ENCODE data around the gene SPP1.
"Not testable (repeated sequence)": the region's sequence is repeated elsewhere in the genome, so short reads cannot be mapped to it uniquely, and the experiment has no call there.

SPP1 gene

GRCh38 chr4:87995435-87995834 is 19.9 kb downstream of the SPP1 start:
- H3K4me3 Mint-ChIP-seq = no peak overlapping the region
- H3K27ac Mint-ChIP-seq = no peak overlapping the region
- H3K4me1 Mint-ChIP-seq (ENCODE audit: low read depth) = peaks cover 7% of the 10 kb centered on the region
- no peaks in the 10 kb centered on the region for H3K36me3 Mint-ChIP-seq (ENCODE audit: low read depth)
- H3K9me3 Mint-ChIP-seq = no peaks in the 10 kb centered on the region
- H3K27me3 Mint-ChIP-seq (ENCODE audit: low read depth) = peaks cover 29% of the 10 kb centered on the region

GRCh38 chr4:87999191-87999691 is 23.7 kb downstream of the SPP1 start:
- not testable (repeated sequence) for H3K4me1 Mint-ChIP-seq (ENCODE audit: low read depth); H3K36me3 Mint-ChIP-seq (ENCODE audit: low read depth); H3K4me3 Mint-ChIP-seq; H3K27ac Mint-ChIP-seq; H3K9me3 Mint-ChIP-seq
- peaks cover 42% of the 10 kb centered on the region for H3K27me3 Mint-ChIP-seq (ENCODE audit: low read depth)

- peaks cover 5% of the 10 kb centered on the region for H3K4me1 Mint-ChIP-seq (ENCODE audit: low read depth)
- H3K9me3 Mint-ChIP-seq = no peaks in the 10 kb centered on the region
- H3K36me3 Mint-ChIP-seq (ENCODE audit: low read depth) = no peaks in the 10 kb centered on the region
- peaks cover 49% of the 10 kb centered on the region for H3K27me3 Mint-ChIP-seq (ENCODE audit: low read depth)
- H3K4me3 Mint-ChIP-seq = no peak overlapping the region
- no peak overlapping the region for H3K27ac Mint-ChIP-seq
These were observed 26.4 kb downstream of the SPP1 start for GRCh38 chr4:88001871-88002270.

- H3K36me3 Mint-ChIP-seq (ENCODE audit: low read depth) = no peaks in the 10 kb centered on the region
- peaks cover 7% of the 10 kb centered on the region for H3K4me1 Mint-ChIP-seq (ENCODE audit: low read depth)
- H3K4me3 Mint-ChIP-seq = no peak overlapping the region
- no peak overlapping the region for H3K27ac Mint-ChIP-seq
- H3K9me3 Mint-ChIP-seq = no peaks in the 10 kb centered on the region
- peaks cover 47% of the 10 kb centered on the region for H3K27me3 Mint-ChIP-seq (ENCODE audit: low read depth)
These were observed 27.3 kb downstream of the SPP1 start for GRCh38 chr4:88002786-88003185.

GRCh38 chr4:88003261-88003660 is 27.7 kb downstream of the SPP1 start:
- Mint-ChIP-seq H3K4me3 (no peak overlapping the region), H3K27ac (no peak overlapping the region)

GRCh38 chr4:88005076-88005475 is 29.6 kb downstream of the SPP1 start:
- no peak overlapping the region for H3K4me3 Mint-ChIP-seq
- peaks cover 35% of the 10 kb centered on the region for H3K27me3 Mint-ChIP-seq (ENCODE audit: low read depth)
- peaks cover 3% of the 10 kb centered on the region for H3K36me3 Mint-ChIP-seq (ENCODE audit: low read depth)
- no peak overlapping the region for H3K27ac Mint-ChIP-seq
- peaks cover 16% of the 10 kb centered on the region for H3K4me1 Mint-ChIP-seq (ENCODE audit: low read depth)
- no peaks in the 10 kb centered on the region for H3K9me3 Mint-ChIP-seq

More at GRCh38 chr4:88003261-88003660, 27.7 kb downstream of the SPP1 start:
- peaks cover under 1% of the 10 kb centered on the region for H3K36me3 Mint-ChIP-seq (ENCODE audit: low read depth)
- peaks cover 43% of the 10 kb centered on the region for H3K27me3 Mint-ChIP-seq (ENCODE audit: low read depth)
- no peaks in the 10 kb centered on the region for H3K9me3 Mint-ChIP-seq
- H3K4me1 Mint-ChIP-seq (ENCODE audit: low read depth) = peaks cover 7% of the 10 kb centered on the region

GRCh38 chr4:88005946-88006345 is 30.4 kb downstream of the SPP1 start:
- peaks cover 6% of the 10 kb centered on the region for H3K36me3 Mint-ChIP-seq (ENCODE audit: low read depth)
- H3K9me3 Mint-ChIP-seq = no peaks in the 10 kb centered on the region
- no peak overlapping the region for H3K4me3 Mint-ChIP-seq
- peaks cover 23% of the 10 kb centered on the region for H3K4me1 Mint-ChIP-seq (ENCODE audit: low read depth)
- H3K27me3 Mint-ChIP-seq (ENCODE audit: low read depth) = peaks cover 29% of the 10 kb centered on the region
- no peak overlapping the region for H3K27ac Mint-ChIP-seq

- peaks cover 6% of the 10 kb centered on the region for H3K36me3 Mint-ChIP-seq (ENCODE audit: low read depth)
- peak overlapping the region; percentile 78 for H3K4me3 Mint-ChIP-seq
- H3K27me3 Mint-ChIP-seq (ENCODE audit: low read depth) = peaks cover 25% of the 10 kb centered on the region
- H3K4me1 Mint-ChIP-seq (ENCODE audit: low read depth) = peaks cover 23% of the 10 kb centered on the region
- peak overlapping the region; percentile 55 for H3K27ac Mint-ChIP-seq
- H3K9me3 Mint-ChIP-seq = no peaks in the 10 kb centered on the region
These were observed 31.4 kb downstream of the SPP1 start for GRCh38 chr4:88006956-88007303.

GRCh38 chr4:88007304-88008121 is 32.0 kb downstream of the SPP1 start, which contains the start of gene PKD2:
TSS of gene PKD2 (plus strand) at chr4:88007635. CDS start at chr4:88007734, 99 bp downstream.
- Mint-ChIP-seq H3K27me3 (ENCODE audit: low read depth) (peaks cover 20% of the 10 kb centered on the region), H3K27ac (peak within 1 kb of the TSS; percentile 56), H3K4me3 (peak within 1 kb of the TSS; percentile 94)

GRCh38 chr4:88008122-88008742 is 32.7 kb downstream of the SPP1 start:
- H3K27ac Mint-ChIP-seq = peak overlapping the region; percentile 56
- H3K4me3 Mint-ChIP-seq = peak overlapping the region; percentile 94
- peaks cover 20% of the 10 kb centered on the region for H3K27me3 Mint-ChIP-seq (ENCODE audit: low read depth)
- H3K4me1 Mint-ChIP-seq (ENCODE audit: low read depth) = peaks cover 30% of the 10 kb centered on the region
- peaks cover 9% of the 10 kb centered on the region for H3K36me3 Mint-ChIP-seq (ENCODE audit: low read depth)
- H3K9me3 Mint-ChIP-seq = no peaks in the 10 kb centered on the region

More at GRCh38 chr4:88007304-88008121, 32.0 kb downstream of the SPP1 start, which contains the start of gene PKD2:
- Mint-ChIP-seq H3K4me1 (ENCODE audit: low read depth) (peaks cover 23% of the 10 kb centered on the region), H3K36me3 (ENCODE audit: low read depth) (peaks cover 9% of the 10 kb centered on the region), H3K9me3 (no peaks in the 10 kb centered on the region)

- Mint-ChIP-seq H3K4me1 (ENCODE audit: low read depth) (peaks cover 30% of the 10 kb centered on the region), H3K36me3 (ENCODE audit: low read depth) (peaks cover 9% of the 10 kb centered on the region), H3K4me3 (peak overlapping the region; percentile 94), H3K9me3 (no peaks in the 10 kb centered on the region), H3K27me3 (ENCODE audit: low read depth) (peaks cover 20% of the 10 kb centered on the region), H3K27ac (peak overlapping the region; percentile 56)
These were observed 33.2 kb downstream of the SPP1 start for GRCh38 chr4:88008743-88009171.

GRCh38 chr4:88009871-88010270 is 34.4 kb downstream of the SPP1 start:
- Mint-ChIP-seq H3K36me3 (ENCODE audit: low read depth) (peaks cover 9% of the 10 kb centered on the region), H3K27ac (no peak overlapping the region), H3K4me1 (ENCODE audit: low read depth) (peaks cover 33% of the 10 kb centered on the region), H3K4me3 (no peak overlapping the region), H3K9me3 (no peaks in the 10 kb centered on the region), H3K27me3 (ENCODE audit: low read depth) (peaks cover 20% of the 10 kb centered on the region)

- peaks cover 11% of the 10 kb centered on the region for H3K27me3 Mint-ChIP-seq (ENCODE audit: low read depth)
- no peaks in the 10 kb centered on the region for H3K9me3 Mint-ChIP-seq
- H3K4me1 Mint-ChIP-seq (ENCODE audit: low read depth) = peaks cover 32% of the 10 kb centered on the region
- H3K27ac Mint-ChIP-seq = no peak overlapping the region
- H3K4me3 Mint-ChIP-seq = no peak overlapping the region
- peaks cover 9% of the 10 kb centered on the region for H3K36me3 Mint-ChIP-seq (ENCODE audit: low read depth)
These were observed 35.5 kb downstream of the SPP1 start for GRCh38 chr4:88010966-88011365.

- H3K27me3 Mint-ChIP-seq (ENCODE audit: low read depth) = no peaks in the 10 kb centered on the region
- H3K36me3 Mint-ChIP-seq (ENCODE audit: low read depth) = peaks cover 11% of the 10 kb centered on the region
- no peaks in the 10 kb centered on the region for H3K9me3 Mint-ChIP-seq
- H3K27ac Mint-ChIP-seq = no peak overlapping the region
- H3K4me3 Mint-ChIP-seq = no peak overlapping the region
- peaks cover 27% of the 10 kb centered on the region for H3K4me1 Mint-ChIP-seq (ENCODE audit: low read depth)
These were observed 37.1 kb downstream of the SPP1 start for GRCh38 chr4:88012647-88013046.
